ENCODE results near the gene MLC1.

- TF ChIP-seq CTCF (IDR thresholded peaks at IDR 0.05) (no peak), POLR2A (IDR thresholded peaks at IDR 0.05) (no peak)
Observed at GRCh38 chr22:50071432-50072166, 13.6 kb downstream of the MLC1 start.

All from body of pancreas (tissue), 4 donors.